HepG2 (cell line): Measurements from ENCODE around the gene TBC1D16. TPM values are rescaled to one million over a fixed set of nuclear protein-coding genes. Genes with fewer than 3 reads are reported as not detected.

ENCODE experiments used
- ATF7 ChIP-seq, 2 experiments: fragments of 450-650 bp in 1 of 2; sonication (generic) in 1 of 2; formaldehyde crosslinking in 1 of 2; IDR thresholded peaks; 2 replicates each; pipeline versions ENCODE4 v1.4.0 to v1.6.1; 2016 to 2020; ENCODE audit warnings: antibody characterized with exemption in 1 of 2, mild to moderate bottlenecking in 1 of 2, missing genetic modification reagents in 1 of 2
- BRD4 ChIP-seq: sonication (generic); formaldehyde crosslinking; IDR thresholded peaks from 2 replicates; pipeline ENCODE4 v1.4.0; 2020; ENCODE audit warnings: missing genetic modification reagents
- CREB1 ChIP-seq, 2 experiments: fragments of 450-650 bp in 1 of 2; IDR thresholded peaks; 2 replicates each; pipeline ENCODE4 v1.6.1; 2016 to 2017; ENCODE audit warnings: control low read depth in 1 of 2, mild to moderate bottlenecking in 1 of 2, missing compliant biosample characterization in 1 of 2, missing genetic modification characterization in 1 of 2
- ETV5 ChIP-seq: IDR thresholded peaks from 2 replicates; pipeline ENCODE4 v1.6.1; 2018; ENCODE audit warnings: missing biosample characterization, missing genetic modification reagents, inconsistent platforms, borderline replicate concordance
- GATA4 ChIP-seq: sonication (generic); IDR thresholded peaks from 2 replicates; pipeline ENCODE4 v1.6.1; 2016; ENCODE audit warnings: antibody characterized with exemption, low read depth, borderline replicate concordance
- GLMP ChIP-seq: sonication (generic); formaldehyde crosslinking; IDR thresholded peaks from 2 replicates; pipeline ENCODE4 v1.9.0; 2021; ENCODE audit warnings: missing genetic modification reagents, mild to moderate bottlenecking, borderline replicate concordance
- HDAC1 ChIP-seq: sonication (generic); formaldehyde crosslinking; IDR thresholded peaks from 2 replicates; pipeline ENCODE4 v1.5.1; 2020; ENCODE audit warnings: mild to moderate bottlenecking, missing genetic modification reagents
- HNF1B ChIP-seq: sonication (generic); formaldehyde crosslinking; IDR thresholded peaks from 2 replicates; pipeline ENCODE4 v1.5.1; 2020; ENCODE audit warnings: mild to moderate bottlenecking, moderate library complexity, missing genetic modification reagents
- IRF2 ChIP-seq: IDR thresholded peaks from 2 replicates; pipeline ENCODE4 v1.6.1; 2018; ENCODE audit warnings: missing genetic modification reagents, missing compliant biosample characterization
- MAFF ChIP-seq: IDR thresholded peaks from 2 replicates; pipeline ENCODE4 v1.6.1; 2011; ENCODE audit warnings: low read depth, low read length, improper control_type of control experiment
- RARA ChIP-seq: IDR thresholded peaks from 2 replicates; pipeline ENCODE4 v1.6.1; 2016; ENCODE audit warnings: missing genetic modification reagents, missing compliant biosample characterization
- SNAPC4 ChIP-seq: sonication (generic); formaldehyde crosslinking; IDR thresholded peaks from 2 replicates; pipeline ENCODE4 v1.4.0; 2020; ENCODE audit warnings: mild to moderate bottlenecking, missing genetic modification reagents
- SRSF1 ChIP-seq: fragments of 200-400 bp; formaldehyde crosslinking; optimal IDR thresholded peaks from 2 replicates; pipeline ENCODE3; 2017; ENCODE audit warnings: mild to moderate bottlenecking, low read depth, low read length, moderate library complexity
- THAP11 ChIP-seq: IDR thresholded peaks from 2 replicates; pipeline ENCODE4 v1.6.1; 2016; ENCODE audit warnings: missing biosample characterization, missing genetic modification reagents
- ZBTB34 ChIP-seq: sonication (generic); formaldehyde crosslinking; IDR thresholded peaks from 2 replicates; pipeline ENCODE4 v1.8.0; 2022; ENCODE audit warnings: mild to moderate bottlenecking, missing genetic modification reagents
- ZMYM3 ChIP-seq: sonication (generic); formaldehyde crosslinking; IDR thresholded peaks from 2 replicates; pipeline ENCODE4 v1.5.1; 2020; ENCODE audit warnings: mild to moderate bottlenecking, missing genetic modification reagents
- ZNF274 ChIP-seq: sonication (generic); formaldehyde crosslinking; IDR thresholded peaks from 2 replicates; pipeline ENCODE4 v1.5.1; 2020; ENCODE audit warnings: mild to moderate bottlenecking, missing genetic modification reagents
- ZNF644 ChIP-seq: IDR thresholded peaks from 2 replicates; pipeline ENCODE4 v1.6.1; 2016; ENCODE audit warnings: low read depth
- polyA plus RNA-seq, 8 experiments: library from polyadenylated mRNA; depleted of rRNA in 3 of 8; stranded (reverse) in 7 of 8; unstranded in 1 of 8; fragments of >200 nt; fragmentation: Illumina TruSeq in 4 of 8; extraction: Trizol in 4 of 8; gene quantifications; 2 replicates each; pipeline versions ENCODE4 v1.2.1 to v1.2.3, GENCODE V29; 2011 to 2016; ENCODE audit warnings: low read depth in 4 of 8, missing spikeins in 1 of 8, mixed read lengths in 1 of 8; ENCODE audit not compliant: insufficient read depth in 1 of 8
- total RNA-seq, 5 experiments: library from RNA; depleted of rRNA; stranded (reverse); fragments of >200 nt; fragmentation: Illumina TruSeq; extraction: Trizol; gene quantifications; 2 replicates each; pipeline ENCODE4 v1.2.3, GENCODE V29; 2016; ENCODE audit warnings: low read depth in 1 of 5
- TF ChIP-seq, protein P1 (sequence below): IDR thresholded peaks from 2 replicates; pipeline ENCODE4 v1.6.1; 2016

The TBC1D16 gene
- total and polyA plus RNA-seq, 2 of the 13 experiments (the other 11 are each of a cell fraction or from before 2014, with no cell fraction given) = 14.9 to 24.9 TPM

- TF ChIP-seq ETV5 (CRISPR knock-in tag) = peak; percentile 63; the same call in 1 of the 2 replicates
- peak; percentile 56 for TF ChIP-seq HDAC1 (CRISPR knock-in tag)
- no peak for TF ChIP-seq GATA4
- peak; percentile 84 for TF ChIP-seq RARA
- no peak for TF ChIP-seq MAFF
- TF ChIP-seq IRF2 (CRISPR knock-in tag) = peak; percentile 49; the same call in 1 of the 2 replicates
- peak; percentile 55; the same call in 1 of the 2 replicates for TF ChIP-seq THAP11 (CRISPR knock-in tag)
- peak; percentile 49; the same call in 1 of the 2 replicates for TF ChIP-seq SNAPC4 (CRISPR knock-in tag)
- no peak for TF ChIP-seq ATF7 (IDR thresholded peaks at IDR 0.05)
- TF ChIP-seq ATF7 (CRISPR knock-in tag; IDR thresholded peaks at IDR 0.05) = 0 out of 2 replicates have a peak, but pooled peaks have one; percentile 29
- peak; percentile 36; the same call in 1 of the 2 replicates for TF ChIP-seq BRD4
- no peak for TF ChIP-seq SRSF1
- TF ChIP-seq HNF1B (CRISPR knock-in tag) = no peak
- no peak for TF ChIP-seq CREB1 (IDR thresholded peaks at IDR 0.05)
- no peak for TF ChIP-seq CREB1 (CRISPR knock-in tag; IDR thresholded peaks at IDR 0.05)
- TF ChIP-seq ZNF644 (CRISPR knock-in tag) = peak; percentile 44; the same call in 1 of the 2 replicates
- no peak for TF ChIP-seq ZBTB34 (CRISPR knock-in tag)
- TF ChIP-seq GLMP = no peak
- TF ChIP-seq ZNF274 (CRISPR knock-in tag) = no peak
- TF ChIP-seq, protein P1, sequence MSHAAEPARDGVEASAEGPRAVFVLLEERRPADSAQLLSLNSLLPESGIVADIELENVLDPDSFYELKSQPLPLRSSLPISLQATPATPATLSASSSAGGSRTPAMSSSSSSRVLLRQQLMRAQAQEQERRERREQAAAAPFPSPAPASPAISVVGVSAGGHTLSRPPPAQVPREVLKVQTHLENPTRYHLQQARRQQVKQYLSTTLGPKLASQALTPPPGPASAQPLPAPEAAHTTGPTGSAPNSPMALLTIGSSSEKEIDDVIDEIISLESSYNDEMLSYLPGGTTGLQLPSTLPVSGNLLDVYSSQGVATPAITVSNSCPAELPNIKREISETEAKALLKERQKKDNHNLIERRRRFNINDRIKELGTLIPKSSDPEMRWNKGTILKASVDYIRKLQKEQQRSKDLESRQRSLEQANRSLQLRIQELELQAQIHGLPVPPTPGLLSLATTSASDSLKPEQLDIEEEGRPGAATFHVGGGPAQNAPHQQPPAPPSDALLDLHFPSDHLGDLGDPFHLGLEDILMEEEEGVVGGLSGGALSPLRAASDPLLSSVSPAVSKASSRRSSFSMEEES (CRISPR knock-in tag) = peak; percentile 84; the same call in 1 of the 2 replicates
- TF ChIP-seq ZMYM3 (CRISPR knock-in tag) = 0 out of 2 replicates have a peak, but pooled peaks have one; percentile 20
Observed at GRCh38 chr17:79931817-79932309, 103.8 kb downstream of the TBC1D16 start (continued).
